ENCODE results near the gene PVALEF. TPM values are rescaled to one million over a fixed set of nuclear protein-coding genes. Genes with fewer than 3 reads are reported as not detected.

Gene PVALEF
- polyA plus RNA-seq, 4 donors, result 0.27 to 0.39 (median 0.38) TPM; not detected in 1

DNA sequence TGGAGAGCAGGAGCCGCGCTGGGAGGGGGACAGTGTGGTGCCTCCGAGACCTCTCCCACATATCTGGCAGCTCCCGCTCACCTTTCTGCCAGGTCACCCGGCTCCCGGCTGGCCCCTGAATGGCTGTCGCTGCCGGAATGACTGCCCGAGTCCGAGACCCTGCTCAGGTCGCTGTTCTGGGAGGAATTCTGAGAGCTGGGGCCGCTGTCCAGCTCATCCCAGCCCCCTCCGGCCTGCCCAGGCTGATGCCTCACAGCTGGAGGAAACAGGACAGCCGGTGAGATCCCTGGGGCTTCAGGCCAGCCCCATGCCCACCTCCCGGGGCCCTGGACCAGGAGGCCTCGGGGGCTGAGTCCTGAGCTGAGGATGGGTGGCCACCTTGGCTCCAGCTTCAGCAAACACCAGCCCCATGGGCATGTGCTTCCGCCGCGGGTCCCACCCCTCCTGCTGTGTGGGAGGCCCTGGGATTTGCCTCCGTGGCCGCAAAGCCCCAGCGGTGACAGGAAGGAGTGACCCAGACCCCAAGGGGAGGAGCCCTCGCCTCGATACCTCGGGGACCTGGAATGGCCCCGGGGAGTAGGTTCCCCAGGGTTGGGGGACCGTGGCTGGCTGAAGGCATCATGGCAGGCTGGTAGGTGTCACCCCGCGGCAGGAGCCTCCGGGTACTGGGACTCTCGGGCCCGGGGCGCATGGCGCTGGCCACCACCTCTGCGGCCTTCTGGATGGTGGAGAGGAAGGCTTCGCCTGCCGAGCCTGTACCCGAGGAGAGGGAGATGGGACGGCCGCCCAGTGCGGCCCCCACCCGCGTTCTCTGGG lies 66.7 kb downstream of the PVALEF start:
- DNase-seq (ENCODE audit: low read depth in 4 of 4, low spot score in 3 of 4), result no peak

Other genes with a start within 250 kb of the PVALEF start
- 10 to 100 TPM; 26.5 to 29.1 (median 27.8) TPM for gene CHMP6, start 173.7 kb upstream of the PVALEF start, polyA plus RNA-seq (ENCODE audit: insufficient read length in 4 of 4)
- 10 to 100 TPM; 30.8 to 48.7 (median 37.2) TPM for gene BAIAP2, start 130.4 kb upstream of the PVALEF start, polyA plus RNA-seq (ENCODE audit: insufficient read length in 4 of 4)
- gene AATK, start 714 bp downstream of the PVALEF start, polyA plus RNA-seq (ENCODE audit: insufficient read length in 4 of 4), result 1 to 10 TPM; 3.3 to 5.7 (median 4.6) TPM
- gene CEP131, start 57.5 kb downstream of the PVALEF start, polyA plus RNA-seq (ENCODE audit: insufficient read length in 4 of 4), result 10 to 100 TPM; 12.3 to 26.9 (median 15.0) TPM
- 10 to 100 TPM; 12.0 to 33.0 (median 14.7) TPM for gene TEPSIN, start 73.5 kb downstream of the PVALEF start, polyA plus RNA-seq (ENCODE audit: insufficient read length in 4 of 4)
- 10 to 100 TPM; 36.7 to 67.0 (median 46.7) TPM for gene NDUFAF8, start 73.8 kb downstream of the PVALEF start, polyA plus RNA-seq (ENCODE audit: insufficient read length in 4 of 4)
- gene SLC38A10, start 129.8 kb downstream of the PVALEF start, polyA plus RNA-seq (ENCODE audit: insufficient read length in 4 of 4), result 10 to 100 TPM; 41.7 to 77.7 (median 51.1) TPM
- 10 to 100 TPM; 15.3 to 31.2 (median 17.6) TPM for gene BAHCC1, start 229.9 kb downstream of the PVALEF start, polyA plus RNA-seq (ENCODE audit: insufficient read length in 4 of 4)